ENCODE data around the gene TXNDC11.

The TXNDC11 gene

DNA sequence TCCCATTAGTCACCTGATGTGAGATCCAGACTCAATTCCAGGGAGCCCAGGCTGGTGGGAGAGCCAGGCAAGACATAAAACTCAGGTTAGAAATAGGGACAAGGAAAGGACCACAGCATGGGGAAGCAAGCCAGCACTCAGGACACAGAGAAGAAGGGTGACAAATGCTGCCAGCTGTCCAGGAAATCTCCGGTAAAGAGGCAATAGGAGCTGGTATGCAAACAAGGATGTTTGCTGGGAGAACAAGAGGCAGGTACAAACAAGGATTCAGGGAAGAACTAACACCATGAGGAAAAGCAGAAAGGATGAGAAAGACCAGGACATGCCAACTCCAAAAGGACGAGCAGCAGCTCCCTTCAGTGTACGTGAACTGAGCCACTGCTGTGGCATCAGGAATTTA is 10.2 kb upstream of the TXNDC11 start:
- no peak for FAIRE-seq

DNA sequence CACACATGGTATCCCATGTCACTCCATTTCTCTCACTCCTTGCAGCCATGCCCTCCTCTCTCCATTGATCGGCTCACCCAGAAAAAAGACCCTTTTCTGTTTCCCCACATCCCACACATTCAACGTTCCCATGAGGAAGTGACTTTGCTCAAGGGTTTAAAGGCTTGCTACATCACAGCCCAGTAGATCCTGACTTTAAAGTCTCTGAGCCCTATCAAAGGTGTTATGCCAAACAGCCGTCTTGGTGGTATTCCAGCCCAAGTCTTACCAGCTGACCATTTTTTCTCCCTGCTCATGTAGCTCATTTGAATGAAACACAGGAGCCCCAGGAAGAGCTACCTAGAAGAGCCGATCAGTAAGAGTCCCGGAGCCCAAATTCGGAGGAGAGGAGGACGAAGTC is 7.4 kb upstream of the TXNDC11 start:
- FAIRE-seq = no peak

DNA sequence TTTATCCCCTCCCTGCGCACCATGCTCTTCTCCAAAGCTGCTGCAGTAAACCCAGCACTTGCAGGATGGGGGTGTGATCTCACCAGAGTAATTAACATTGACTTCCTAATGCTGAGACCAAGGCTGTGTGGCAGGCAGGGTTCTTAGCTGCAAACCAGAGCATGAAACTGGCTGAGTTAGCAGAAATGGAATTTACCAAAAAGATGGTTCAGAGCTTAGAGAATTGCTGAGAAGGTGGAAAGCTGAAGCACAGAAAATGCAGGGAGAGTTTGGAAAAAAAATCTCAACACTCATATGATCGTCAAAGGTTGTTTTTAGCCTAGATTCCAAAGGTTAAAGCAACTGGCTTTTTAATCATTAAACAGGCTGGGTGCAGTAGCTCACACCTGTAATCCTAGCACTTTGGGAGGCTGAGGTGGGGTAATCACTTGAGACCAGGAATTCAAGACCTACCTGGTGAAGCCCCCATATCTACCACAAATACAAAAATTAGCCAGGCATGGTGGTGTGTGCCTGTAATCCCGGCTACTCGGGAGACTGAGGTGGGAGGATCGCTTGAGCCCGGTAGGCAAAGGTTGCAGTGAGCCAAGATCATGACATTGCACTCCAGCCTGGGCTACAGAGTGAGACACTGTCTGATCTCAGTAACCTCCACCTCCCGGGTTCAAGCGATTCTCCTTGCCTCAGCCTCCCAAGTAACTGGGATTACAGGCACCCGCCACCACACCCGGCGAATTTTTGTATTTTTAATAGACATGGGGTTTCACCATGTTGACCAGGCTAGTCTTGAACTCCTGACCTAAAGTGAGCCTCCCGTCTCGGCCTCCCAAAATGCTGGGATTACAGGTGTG is 6.0 kb upstream of the TXNDC11 start:
- no peak for FAIRE-seq

DNA sequence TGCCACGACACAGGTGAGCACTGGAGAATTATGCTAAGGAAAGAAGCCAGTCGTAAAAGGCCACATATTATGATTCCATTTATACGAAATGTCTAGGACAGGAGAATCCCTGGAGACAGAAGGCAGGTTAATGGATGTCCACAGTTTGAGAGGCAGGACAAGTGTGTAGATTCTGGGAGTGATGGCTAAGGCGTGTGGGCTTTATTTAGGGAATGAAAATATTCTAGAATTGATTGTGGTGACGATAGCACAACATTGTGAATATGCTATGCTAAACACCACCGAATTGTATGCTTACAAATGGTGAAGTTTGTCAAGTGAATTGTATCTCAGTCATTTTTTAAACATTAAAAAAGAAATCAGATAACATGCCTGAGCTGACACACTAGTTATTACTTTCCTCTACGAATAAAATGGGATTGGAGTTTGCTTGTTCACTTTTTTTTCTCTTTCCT is 5.3 kb upstream of the TXNDC11 start:
- no peak for FAIRE-seq

DNA sequence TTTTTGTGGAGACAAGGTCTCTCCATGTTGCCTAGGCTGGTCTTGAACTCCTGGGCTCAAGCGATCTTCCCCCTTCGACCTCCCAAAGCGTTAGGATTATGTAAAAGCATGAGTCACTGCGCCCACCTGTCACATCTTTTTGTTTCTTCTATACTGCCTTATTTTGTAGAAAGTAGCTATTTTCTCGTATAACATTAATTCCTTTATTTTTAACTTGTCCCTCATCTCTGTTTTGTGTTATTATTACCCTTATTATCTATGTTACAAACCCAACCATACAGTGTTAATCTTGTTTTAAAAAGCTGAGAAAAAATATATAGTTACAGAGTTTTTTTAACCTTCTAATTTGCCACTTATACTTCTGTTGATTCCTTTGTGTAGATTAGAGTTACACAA is 1.4 kb upstream of the TXNDC11 start:
- FAIRE-seq = no peak

DNA sequence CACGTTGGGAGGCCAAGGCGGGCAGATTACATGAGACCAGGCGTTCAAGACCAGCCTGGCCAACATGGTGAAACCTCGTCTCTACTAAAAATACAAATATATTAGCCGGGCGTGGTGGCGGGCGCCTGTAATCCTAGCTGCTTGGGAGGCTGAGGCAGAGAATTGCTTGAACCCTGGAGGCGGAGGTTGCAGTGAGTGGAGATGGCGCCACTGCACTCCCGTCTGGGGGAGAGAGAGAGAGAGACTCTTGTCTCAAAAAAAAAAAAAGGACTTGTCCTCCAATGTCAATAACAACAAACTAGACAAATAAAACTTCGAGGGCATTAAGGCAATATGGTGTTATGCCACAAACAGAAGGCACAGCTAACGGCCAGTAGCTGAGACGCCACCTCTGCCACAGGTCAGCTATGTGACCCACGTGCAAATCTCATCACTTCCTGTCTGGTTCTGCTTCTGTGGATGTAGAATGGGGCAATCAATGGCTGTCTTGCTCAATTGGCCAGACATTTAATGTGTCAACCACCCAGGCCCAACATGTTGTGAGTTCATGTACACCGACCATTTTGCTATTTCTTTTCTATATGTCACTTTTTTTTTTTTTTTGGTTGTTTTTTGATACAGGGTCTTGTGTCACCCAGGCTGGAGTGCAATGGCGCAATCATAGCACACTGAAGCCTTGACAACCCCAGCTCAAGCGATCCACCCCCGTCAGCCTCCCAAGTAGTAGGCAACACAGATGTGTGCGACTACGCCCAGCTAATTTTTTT is 834 bp upstream of the TXNDC11 start:
- FAIRE-seq = no peak

DNA sequence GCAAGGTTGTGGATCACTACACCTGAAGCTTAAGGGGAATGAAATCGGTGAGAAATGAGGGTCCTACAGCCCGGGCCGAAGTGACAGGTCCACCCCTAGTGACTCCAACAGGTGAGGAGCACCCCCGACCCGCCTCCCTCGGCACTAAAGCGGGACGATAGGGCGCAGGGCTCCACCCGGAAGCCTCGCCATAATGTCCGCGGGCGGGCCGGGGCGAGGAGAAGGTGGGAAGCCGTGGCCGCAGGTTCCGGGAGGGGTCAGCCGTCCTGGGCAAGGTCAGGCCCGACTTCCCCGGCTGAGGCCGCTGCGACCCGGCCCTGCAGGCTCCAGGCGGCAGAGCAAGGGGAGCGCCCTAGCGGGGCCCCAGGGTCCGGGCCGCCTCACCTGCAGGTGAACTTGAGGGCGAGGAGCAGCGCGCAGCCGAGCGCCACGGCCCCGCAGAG is 543 bp downstream of the TXNDC11 start:
- FAIRE-seq = no peak

DNA sequence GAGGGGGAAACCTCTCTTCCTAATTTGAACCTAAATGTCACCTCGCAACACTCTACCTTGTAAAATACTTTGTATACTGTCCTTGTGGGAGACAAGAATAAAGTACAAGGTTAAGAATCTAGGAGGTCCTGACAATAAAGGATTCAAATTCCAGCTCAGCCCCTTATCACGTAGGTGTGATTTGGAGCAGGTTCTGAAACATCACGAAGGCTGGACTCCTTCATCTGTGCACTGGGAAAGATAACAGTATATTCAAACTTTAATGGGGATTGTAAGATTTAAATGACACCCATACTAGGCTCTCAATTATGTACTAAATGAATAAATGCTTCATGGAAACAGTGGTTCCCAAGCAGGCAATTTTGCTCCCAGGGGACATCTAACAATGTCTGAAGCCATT is 2.1 kb downstream of the TXNDC11 start:
- no peak for FAIRE-seq

DNA sequence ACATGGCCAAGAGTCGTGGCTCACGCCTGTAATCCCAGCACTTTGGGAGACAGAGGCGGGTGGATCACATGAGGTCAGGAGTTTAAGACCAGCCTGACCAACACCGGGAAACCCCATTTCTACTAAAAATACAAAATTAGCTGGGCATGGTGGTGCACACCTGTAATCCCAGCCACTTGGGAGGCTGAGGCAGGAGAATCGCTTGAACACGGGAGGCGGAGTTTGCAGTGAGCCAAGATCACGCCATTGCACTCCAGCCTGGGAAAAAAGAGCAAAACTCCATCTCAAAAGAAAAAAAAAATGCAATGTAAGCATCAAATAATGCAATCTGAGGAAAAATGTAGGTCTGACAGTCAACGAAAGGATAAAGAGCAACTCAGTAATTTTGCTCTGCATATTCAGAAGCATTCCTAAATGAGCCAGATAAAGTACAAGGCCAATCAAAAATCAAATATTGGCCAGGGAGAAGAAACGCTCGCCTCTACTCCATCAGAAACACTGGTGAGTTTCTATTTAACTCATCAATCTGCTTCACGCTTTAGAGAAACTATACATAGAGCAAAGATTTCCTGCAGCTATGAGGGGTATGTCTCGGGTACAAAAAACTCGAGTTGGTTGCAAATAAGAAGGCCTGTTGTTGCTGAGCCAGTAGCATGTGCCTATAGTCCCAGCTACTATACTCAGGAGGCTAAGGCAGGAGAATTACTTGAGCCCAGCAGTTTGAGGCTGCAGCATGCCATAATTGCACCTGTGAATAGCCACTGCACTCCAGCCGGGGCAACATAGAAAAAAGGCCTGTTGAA is 3.7 kb downstream of the TXNDC11 start:
- FAIRE-seq = no peak

DNA sequence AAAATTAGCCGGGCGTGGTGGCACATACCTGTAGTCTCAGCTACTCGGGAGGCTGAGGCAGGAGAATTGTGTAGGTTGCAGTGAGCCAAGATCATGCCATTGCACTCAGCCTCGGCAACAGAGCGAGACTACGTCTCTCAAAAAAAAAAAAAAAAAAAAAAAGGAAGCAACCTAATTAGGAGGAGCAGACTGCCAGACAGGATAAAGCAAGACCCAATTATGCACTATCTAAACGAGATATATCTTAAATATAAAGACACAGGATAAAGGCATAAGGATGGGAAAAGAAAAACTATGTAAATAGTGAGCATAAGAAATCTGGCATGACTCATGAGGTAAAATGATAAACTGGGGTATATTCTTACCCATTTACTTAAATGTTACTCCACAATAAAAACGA is 4.9 kb downstream of the TXNDC11 start:
- no peak for FAIRE-seq

DNA sequence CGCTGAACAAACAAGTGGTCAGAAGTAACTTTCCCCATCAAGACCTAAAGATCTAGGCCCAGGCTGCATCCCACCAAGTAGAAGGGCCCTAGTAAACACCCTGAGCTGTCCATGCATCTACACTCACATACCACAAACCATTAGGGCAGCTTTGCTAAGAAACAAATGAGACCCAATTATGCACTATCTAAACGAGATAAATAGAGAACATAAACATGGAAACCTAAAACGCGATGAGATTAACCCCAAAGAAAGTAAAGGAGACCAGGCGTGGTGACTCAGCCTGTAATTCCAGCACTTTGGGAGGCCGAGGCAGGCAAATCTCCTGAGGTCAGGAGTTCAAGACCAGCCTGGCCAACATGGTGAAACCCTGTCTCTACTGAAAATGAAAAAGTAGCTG is 5.8 kb downstream of the TXNDC11 start:
- no peak for FAIRE-seq

DNA sequence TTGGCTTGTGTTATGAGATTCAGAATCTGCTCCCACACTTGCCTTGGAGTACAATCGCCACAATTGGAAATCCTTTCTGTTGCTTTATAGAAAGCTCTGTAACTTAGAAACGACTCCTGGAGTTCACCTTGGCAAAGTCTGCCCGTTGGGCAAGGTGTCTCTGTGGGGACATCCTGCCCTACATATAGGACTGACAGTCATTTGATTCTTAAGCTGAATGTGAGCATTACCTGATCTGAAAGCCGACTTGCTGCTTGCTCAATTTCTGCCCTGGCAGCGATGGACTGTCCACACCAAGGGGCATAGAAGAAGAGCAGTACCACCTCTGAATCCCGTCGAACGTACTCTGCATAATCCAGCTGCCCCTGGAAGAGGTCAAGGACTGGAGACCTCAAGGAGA is 6.9 kb downstream of the TXNDC11 start:
- no peak for FAIRE-seq

DNA sequence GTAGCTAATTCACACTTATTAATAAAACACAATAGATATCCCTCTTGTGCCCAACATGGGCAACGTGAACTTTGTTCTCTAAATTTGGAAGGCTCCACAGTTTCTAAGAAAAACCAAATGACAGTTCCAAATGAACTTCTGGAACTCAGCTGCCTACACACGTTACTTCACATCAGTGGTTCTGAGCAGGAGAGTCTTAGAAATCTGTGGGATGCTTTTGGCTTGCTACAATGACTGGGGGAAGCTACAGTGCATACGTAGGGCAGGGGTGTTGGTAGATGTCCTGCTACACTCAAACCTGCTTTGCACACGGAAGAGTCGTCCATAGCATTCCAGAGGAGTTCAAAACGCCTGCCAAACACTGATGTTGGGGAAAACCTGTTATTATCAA is 8.0 kb downstream of the TXNDC11 start:
- no peak for FAIRE-seq

DNA sequence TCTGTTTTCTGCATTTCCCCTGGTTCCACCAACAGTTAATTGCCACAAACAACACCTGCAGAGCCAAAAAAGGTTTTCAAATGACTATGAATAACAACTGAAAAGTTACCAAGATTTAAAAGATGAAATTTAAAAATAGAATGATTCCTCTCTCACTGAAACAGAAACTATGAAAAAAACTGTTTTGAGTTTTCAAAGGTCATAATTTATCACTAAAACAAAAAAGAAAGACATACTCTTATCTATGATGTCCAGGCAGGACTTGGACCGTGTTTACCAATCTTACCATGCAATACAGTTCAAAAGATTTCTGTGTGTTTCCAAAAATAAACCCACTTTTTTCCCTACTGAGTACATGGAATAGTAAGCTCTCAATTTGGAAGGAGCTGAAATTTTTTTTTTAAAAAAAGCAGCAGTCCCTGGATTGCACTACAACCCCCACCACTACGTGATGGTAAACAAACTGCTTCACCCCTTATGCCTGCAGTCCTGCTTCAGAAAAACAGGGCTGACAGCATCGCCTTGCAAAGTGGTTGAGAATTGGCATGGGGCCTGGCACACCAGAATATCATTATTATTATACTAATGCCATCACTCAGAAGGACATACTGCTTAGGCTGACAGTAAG is 8.5 kb downstream of the TXNDC11 start:
- no peak for FAIRE-seq

DNA sequence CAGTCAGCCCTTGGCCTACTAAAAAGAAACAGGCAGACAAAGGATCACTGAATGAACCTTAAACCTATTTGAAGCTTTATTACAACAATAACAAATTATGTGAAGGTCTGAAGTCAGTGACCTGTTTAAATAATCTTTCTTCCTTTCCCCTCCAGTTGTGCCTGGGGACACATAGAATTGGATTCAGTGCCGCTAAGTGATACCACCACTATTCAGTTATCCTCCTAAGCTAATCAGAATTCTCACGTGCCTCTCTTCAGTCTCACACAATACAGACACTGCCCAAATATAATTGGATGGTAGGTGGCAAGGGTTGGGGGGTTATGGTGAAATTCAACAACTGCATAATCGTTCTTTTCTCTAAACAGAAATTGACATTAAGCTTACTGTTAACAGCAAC is 11.4 kb downstream of the TXNDC11 start:
- no peak for FAIRE-seq

DNA sequence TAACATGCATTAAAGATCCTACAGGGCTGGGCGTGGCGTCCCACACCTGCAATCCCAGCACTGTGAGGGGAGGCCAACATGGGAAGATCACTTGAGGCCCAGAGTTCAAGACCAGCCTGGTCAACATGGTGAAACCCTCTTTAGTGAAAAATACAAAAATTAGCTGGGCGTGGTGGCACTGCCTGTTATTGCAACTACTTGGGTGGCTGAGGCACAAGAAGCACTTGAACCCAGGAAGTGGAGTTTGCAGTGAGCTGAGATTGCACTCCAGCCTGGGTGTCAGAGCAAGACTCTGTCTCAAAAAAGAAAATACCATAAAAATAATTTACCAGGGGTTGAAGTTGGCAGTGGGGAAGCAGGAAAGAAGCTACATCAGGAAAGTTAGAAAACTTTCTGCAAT is 12.9 kb downstream of the TXNDC11 start:
- no peak for FAIRE-seq

DNA sequence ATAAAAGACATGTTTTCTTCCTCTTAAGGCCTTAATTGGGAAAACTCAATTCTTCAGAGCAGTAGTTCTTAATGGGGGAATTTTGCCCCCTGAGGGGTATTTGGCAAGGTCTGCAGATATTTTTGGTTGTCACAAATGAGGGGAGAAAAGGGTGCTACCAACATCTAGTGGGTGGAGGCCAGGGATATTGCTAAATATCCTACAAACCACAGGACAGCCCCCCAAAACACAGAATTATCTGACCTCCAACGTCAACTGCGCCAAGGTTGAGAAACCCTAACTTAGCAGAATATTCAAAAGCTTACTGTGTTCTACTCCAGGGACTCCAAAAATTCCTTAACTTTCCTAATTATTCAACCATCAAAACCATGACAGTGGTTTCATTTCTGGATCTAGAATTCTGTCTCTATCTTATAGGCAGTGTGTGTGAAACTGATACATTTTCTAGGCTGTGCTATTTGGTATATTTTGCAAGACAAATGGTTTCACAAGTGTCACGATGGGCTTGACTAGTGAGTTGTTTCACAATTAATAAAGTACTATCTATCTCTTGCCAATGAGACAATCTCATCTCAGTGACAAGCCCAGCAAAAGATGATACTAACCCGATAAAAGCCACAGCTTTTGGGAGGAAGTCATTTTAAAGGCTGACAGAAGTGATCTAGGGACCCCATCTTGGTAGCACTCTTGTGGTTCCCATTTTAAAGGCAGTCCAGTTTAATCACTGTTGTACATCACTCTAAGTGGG is 14.7 kb downstream of the TXNDC11 start:
- FAIRE-seq = no peak

DNA sequence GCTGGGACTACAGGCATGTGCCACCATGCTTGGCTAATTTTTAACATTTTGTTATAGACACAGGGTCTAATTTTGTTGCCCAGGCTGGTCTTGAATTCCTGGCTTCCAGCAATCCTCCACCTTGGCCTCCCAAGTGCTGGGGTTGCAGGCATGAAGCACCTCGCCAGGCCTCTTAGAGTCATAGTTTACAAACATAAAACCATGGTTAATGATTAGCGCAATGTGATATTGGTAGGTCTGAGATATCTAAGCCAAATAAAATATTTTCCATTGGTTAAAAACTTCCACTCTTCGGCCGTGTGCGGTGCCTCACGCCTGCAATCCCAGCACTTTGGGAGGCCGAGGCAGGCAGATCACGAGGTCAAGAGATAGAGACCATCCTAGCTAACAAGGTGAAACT is 16.6 kb downstream of the TXNDC11 start:
- no peak for FAIRE-seq

DNA sequence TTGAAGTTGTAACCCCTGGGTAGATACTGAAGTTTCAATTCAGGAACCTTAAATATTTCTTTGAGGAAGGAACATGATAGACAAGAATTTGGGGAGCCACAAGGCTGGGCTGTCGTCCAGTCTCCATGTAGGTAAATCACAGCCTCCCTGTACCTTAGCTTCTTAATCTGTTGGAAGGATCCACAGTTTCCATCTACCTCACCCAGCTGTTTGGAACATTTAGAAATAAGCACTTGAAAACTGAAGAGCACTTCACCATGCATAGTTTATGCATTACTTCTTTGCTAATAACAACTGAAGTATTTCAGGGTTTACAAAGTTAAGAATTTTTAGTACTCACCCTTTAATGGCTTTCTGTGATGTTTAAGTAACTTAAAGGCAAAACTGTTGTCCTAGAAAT is 17.2 kb downstream of the TXNDC11 start:
- no peak for FAIRE-seq

DNA sequence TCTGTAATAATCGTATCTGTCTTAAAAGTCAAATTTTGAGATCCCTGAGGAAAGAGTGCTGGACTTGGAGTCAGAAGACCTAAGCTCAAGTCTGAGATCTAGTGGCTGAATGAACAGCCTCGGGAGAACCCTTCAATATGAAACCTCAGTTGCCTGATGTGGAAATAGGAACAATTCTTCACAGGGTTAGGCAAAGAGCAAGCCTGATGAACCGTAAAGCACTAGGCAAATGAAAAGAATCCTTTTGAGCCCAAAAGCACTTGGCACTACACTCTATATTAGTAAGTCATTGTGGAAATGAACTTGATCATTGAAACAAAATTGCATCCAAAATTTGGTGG is 20.2 kb downstream of the TXNDC11 start:
- no peak for FAIRE-seq

DNA sequence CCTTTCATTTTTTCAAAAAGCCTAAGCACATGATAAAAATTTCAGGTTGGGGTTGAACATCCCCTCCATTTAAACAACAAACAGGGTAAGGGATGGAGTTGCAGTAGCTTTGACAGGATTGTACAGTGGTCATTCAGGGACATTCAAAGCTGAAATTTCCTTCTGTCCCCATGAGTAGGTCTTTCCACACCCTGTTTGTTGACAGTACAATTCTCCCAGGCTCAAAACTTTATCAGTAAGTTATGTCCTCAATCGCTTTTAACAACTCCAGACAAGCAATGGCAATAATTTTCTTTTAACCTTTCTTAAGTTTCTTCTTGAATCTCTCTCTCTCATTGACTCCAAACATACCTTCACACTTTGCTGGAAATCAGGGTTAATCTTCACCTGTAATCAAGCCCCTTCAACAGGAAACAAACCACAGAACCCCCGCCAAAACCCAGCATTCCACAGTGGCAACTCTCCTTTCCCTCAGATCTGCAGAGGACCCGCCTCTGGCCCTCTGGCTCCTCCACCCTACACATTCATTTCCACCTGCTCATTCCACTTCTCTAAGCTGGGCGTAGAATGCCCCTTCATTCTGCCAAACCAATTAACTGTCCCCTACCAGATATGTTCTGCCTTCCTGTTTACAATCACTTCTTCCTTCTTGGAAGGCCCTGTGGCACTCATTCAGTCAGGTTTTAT is 20.7 kb downstream of the TXNDC11 start:
- FAIRE-seq = no peak

DNA sequence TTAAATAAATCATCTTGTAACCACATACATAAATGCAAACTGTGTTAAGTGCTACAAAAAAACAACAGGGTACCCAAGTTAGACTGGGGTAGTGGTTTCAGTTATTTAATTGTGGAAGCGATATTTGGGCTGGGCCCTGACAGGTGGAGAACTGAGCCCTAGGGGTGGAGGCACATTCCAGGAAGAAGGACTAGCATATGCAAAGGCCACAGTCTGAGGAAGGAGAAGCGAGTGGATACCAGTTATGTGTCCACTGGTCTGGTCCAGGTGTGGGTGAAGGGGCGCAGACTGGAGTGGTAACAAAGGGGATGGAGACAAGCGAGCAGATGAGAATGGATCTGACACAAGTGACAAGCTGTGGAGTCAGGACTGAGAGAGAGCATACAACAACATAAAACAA is 22.9 kb downstream of the TXNDC11 start:
- no peak for FAIRE-seq

Measured in colon (tissue), 2 donors.